GM23248 (cell line): ENCODE data around the gene P2RY8.

Experiments
- EZH2 ChIP-seq: fragments of 200-600 bp; sonication (generic); IDR thresholded peaks from 2 replicates; pipeline ENCODE4 v1.6.1; 2018; ENCODE audit warnings: antibody characterized with exemption, mild to moderate bottlenecking; ENCODE audit not compliant: insufficient read depth, poor library complexity, severe bottlenecking
- EZH2phosphoT487 ChIP-seq: fragments of 200-600 bp; sonication (generic); IDR thresholded peaks from 2 replicates; pipeline ENCODE4 v1.6.1; 2018; ENCODE audit warnings: antibody characterized with exemption, moderate library complexity, mild to moderate bottlenecking, low read depth; ENCODE audit not compliant: insufficient read depth

GRCh38 chrX:1433646-1434357, 103.2 kb downstream of the P2RY8 start:
- TF ChIP-seq EZH2, result no peak
- TF ChIP-seq EZH2phosphoT487, result no peak
